Astrocyte of the cerebellum (primary cell): ENCODE measurements around the gene ADAM21.
"Not testable (repeated sequence)": the region's sequence is repeated elsewhere in the genome, so short reads cannot be mapped to it uniquely, and the experiment has no call there.

Experiments used
- DNase-seq: peaks from one replicate; pipeline ENCODE4 v3.0.0-alpha.2; 2011; ENCODE audit warnings: low read depth
- H3K4me3 ChIP-seq: 2 replicates; pipeline ENCODE4 v1.5.1; 2011; ENCODE audit warnings: mild to moderate bottlenecking, low read depth, low read length, moderate library complexity
- CTCF ChIP-seq: IDR thresholded peaks from 2 replicates; pipeline ENCODE4 v1.5.1; 2012; ENCODE audit warnings: low read length, low read depth, moderate library complexity, mild to moderate bottlenecking; ENCODE audit errors: missing control alignments
- in situ Hi-C: cut with HindIII; loops from 2 replicates; pipeline ENCODE4 v1.10.0; 2017; ENCODE audit warnings: low sequenced_read_pairs

ADAM21 gene

GRCh38 chr14:70422538-70422937, 29.4 kb upstream of the ADAM21 start:
- TF ChIP-seq CTCF: no peak
- no peak for DNase-seq
- in situ Hi-C loops: no loop called here
- H3K4me3 ChIP-seq: no peak overlapping the region

GRCh38 chr14:70425354-70425753, 26.6 kb upstream of the ADAM21 start:
- no peak for DNase-seq
- in situ Hi-C loops: no loop called here

GRCh38 chr14:70426555-70426954, 25.4 kb upstream of the ADAM21 start:
- DNase-seq, in situ Hi-C loops, H3K4me3 ChIP-seq: not testable (repeated sequence)

More at GRCh38 chr14:70425354-70425753, 26.6 kb upstream of the ADAM21 start:
- H3K4me3 ChIP-seq: no peak overlapping the region
- TF ChIP-seq CTCF: no peak

GRCh38 chr14:70436867-70437266, 15.1 kb upstream of the ADAM21 start:
- no peak overlapping the region for H3K4me3 ChIP-seq
- in situ Hi-C loops: no loop called here
- DNase-seq: no peak
- TF ChIP-seq CTCF: no peak

GRCh38 chr14:70441641-70442040, 10.3 kb upstream of the ADAM21 start:
- TF ChIP-seq CTCF: no peak
- no peak for DNase-seq
- H3K4me3 ChIP-seq: no peak overlapping the region
- in situ Hi-C loops: no loop called here

- TF ChIP-seq CTCF: no peak
- no peak for DNase-seq
- no peak overlapping the region for H3K4me3 ChIP-seq
- in situ Hi-C loops: no loop called here
These were observed 9.2 kb upstream of the ADAM21 start for GRCh38 chr14:70442750-70443149.

- no peak overlapping the region for H3K4me3 ChIP-seq
- TF ChIP-seq CTCF: no peak
- in situ Hi-C loops: no loop called here
- DNase-seq: no peak
These were observed 3.2 kb upstream of the ADAM21 start for GRCh38 chr14:70448633-70449340.
